ENCODE measurements around the gene VPS13D.

Gene VPS13D

GRCh38 chr1:12432897-12433296, 203.1 kb downstream of the VPS13D start:
- H3K9me3 ChIP-seq (ENCODE audit: control insufficient read depth, low read length): no peaks in the 10 kb centered on the region
- H3K36me3 ChIP-seq (ENCODE audit: control insufficient read depth, insufficient read depth, low read length): peaks cover 6% of the 10 kb centered on the region
- 93 to 100% methylated on average over 3 to 6 of the region's 6 CpGs for WGBS, 2 experiments (ENCODE audit: insufficient coverage in 2 of 2)
- no peak overlapping the region for H3K4me3 ChIP-seq (ENCODE audit: extremely low read depth, insufficient read depth, low read length, poor library complexity, severe bottlenecking)
- H3K4me1 ChIP-seq (ENCODE audit: control insufficient read depth, insufficient read depth, low read length, poor library complexity, severe bottlenecking): peaks cover 28% of the 10 kb centered on the region
- H3K27ac ChIP-seq (ENCODE audit: low read depth, low read length, severe bottlenecking): peak overlapping the region; percentile 68

- Histone ChIP-seq H3K4me1 (ENCODE audit: control insufficient read depth, insufficient read depth, low read length, poor library complexity, severe bottlenecking) (peaks cover 31% of the 10 kb centered on the region), H3K27ac (ENCODE audit: low read depth, low read length, severe bottlenecking) (peak overlapping the region; percentile 68), H3K9me3 (ENCODE audit: control insufficient read depth, low read length) (no peaks in the 10 kb centered on the region), H3K36me3 (ENCODE audit: control insufficient read depth, insufficient read depth, low read length) (peaks cover 10% of the 10 kb centered on the region), H3K4me3 (ENCODE audit: extremely low read depth, insufficient read depth, low read length, poor library complexity, severe bottlenecking) (no peak overlapping the region)
- WGBS, 2 experiments (ENCODE audit: insufficient coverage in 2 of 2): 57 to 63% methylated on average over 9 to 12 of the region's 12 CpGs
Observed at GRCh38 chr1:12433323-12434053, 203.7 kb downstream of the VPS13D start.

GRCh38 chr1:12434174-12434573, 204.3 kb downstream of the VPS13D start:
- Histone ChIP-seq H3K27ac (ENCODE audit: low read depth, low read length, severe bottlenecking) (peak overlapping the region; percentile 68), H3K36me3 (ENCODE audit: control insufficient read depth, insufficient read depth, low read length) (peaks cover 7% of the 10 kb centered on the region), H3K4me3 (ENCODE audit: extremely low read depth, insufficient read depth, low read length, poor library complexity, severe bottlenecking) (no peak overlapping the region), H3K4me1 (ENCODE audit: control insufficient read depth, insufficient read depth, low read length, poor library complexity, severe bottlenecking) (peaks cover 35% of the 10 kb centered on the region), H3K9me3 (ENCODE audit: control insufficient read depth, low read length) (no peaks in the 10 kb centered on the region)
- WGBS, 2 experiments (ENCODE audit: insufficient coverage in 2 of 2): 69% methylated on average over 3 of the region's 5 CpGs; no CpG with 5 or more reads in 1 of the 2 experiments

GRCh38 chr1:12434686-12435085, 204.9 kb downstream of the VPS13D start:
- peaks cover 8% of the 10 kb centered on the region for H3K36me3 ChIP-seq (ENCODE audit: control insufficient read depth, insufficient read depth, low read length)
- H3K4me3 ChIP-seq (ENCODE audit: extremely low read depth, insufficient read depth, low read length, poor library complexity, severe bottlenecking): no peak overlapping the region
- H3K27ac ChIP-seq (ENCODE audit: low read depth, low read length, severe bottlenecking): peak overlapping the region; percentile 10
- H3K9me3 ChIP-seq (ENCODE audit: control insufficient read depth, low read length): no peaks in the 10 kb centered on the region
- peaks cover 35% of the 10 kb centered on the region for H3K4me1 ChIP-seq (ENCODE audit: control insufficient read depth, insufficient read depth, low read length, poor library complexity, severe bottlenecking)
- WGBS, 2 experiments (ENCODE audit: insufficient coverage in 2 of 2): no CpG with 5 or more reads among the region's 2 CpGs

DNA sequence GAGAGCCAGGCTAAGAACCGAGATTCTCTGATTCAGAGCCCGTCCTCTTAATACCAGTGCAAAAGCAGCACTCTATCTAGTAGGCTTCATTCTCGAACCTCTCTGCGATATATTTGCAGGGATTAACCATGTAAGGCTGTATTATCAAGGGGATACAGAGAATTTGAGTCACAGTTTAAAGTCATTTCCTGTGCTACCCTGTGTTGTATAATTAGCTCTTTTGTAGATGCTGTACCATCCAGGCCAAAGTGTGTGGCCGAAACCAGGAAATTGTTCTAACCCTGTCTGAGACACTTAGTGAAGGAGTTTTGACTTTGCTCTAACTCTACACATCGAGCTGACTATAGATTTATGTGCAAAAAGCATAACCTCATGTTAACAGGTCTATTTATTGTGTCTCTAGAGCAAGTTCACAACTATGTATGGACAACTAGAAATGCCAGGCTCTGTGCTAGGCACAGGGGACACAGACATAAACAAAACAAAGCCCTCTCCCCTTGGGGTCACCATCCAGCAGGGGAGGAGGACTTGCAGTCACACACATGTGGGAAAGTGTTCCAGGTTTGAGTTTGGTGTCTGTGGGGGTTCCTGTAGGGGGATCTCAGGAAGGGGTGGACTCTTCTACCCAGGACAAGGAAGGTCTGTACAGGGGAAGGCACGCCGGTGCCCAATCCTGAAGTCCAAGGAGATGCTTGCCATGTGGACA, 206.0 kb downstream of the VPS13D start:
- H3K36me3 ChIP-seq (ENCODE audit: control insufficient read depth, insufficient read depth, low read length): peaks cover 17% of the 10 kb centered on the region
- WGBS, 2 experiments (ENCODE audit: insufficient coverage in 2 of 2): 95 to 97% methylated on average over 5 to 6 of the region's 8 CpGs
- H3K4me1 ChIP-seq (ENCODE audit: control insufficient read depth, insufficient read depth, low read length, poor library complexity, severe bottlenecking): peaks cover 35% of the 10 kb centered on the region
- H3K27ac ChIP-seq (ENCODE audit: low read depth, low read length, severe bottlenecking): no peak overlapping the region
- no peaks in the 10 kb centered on the region for H3K9me3 ChIP-seq (ENCODE audit: control insufficient read depth, low read length)
- H3K4me3 ChIP-seq (ENCODE audit: extremely low read depth, insufficient read depth, low read length, poor library complexity, severe bottlenecking): no peak overlapping the region

- no CpG with 5 or more reads among the region's 2 CpGs for whole genome bisulfite sequencing, 2 experiments (ENCODE audit: insufficient coverage in 2 of 2)
- Histone ChIP-seq H3K4me1 (ENCODE audit: control insufficient read depth, insufficient read depth, low read length, poor library complexity, severe bottlenecking) (peaks cover 35% of the 10 kb centered on the region), H3K36me3 (ENCODE audit: control insufficient read depth, insufficient read depth, low read length) (peaks cover 19% of the 10 kb centered on the region), H3K4me3 (ENCODE audit: extremely low read depth, insufficient read depth, low read length, poor library complexity, severe bottlenecking) (no peak overlapping the region), H3K27ac (ENCODE audit: low read depth, low read length, severe bottlenecking) (no peak overlapping the region), H3K9me3 (ENCODE audit: control insufficient read depth, low read length) (no peaks in the 10 kb centered on the region)
Observed at GRCh38 chr1:12436345-12436658, 206.5 kb downstream of the VPS13D start.

DNA sequence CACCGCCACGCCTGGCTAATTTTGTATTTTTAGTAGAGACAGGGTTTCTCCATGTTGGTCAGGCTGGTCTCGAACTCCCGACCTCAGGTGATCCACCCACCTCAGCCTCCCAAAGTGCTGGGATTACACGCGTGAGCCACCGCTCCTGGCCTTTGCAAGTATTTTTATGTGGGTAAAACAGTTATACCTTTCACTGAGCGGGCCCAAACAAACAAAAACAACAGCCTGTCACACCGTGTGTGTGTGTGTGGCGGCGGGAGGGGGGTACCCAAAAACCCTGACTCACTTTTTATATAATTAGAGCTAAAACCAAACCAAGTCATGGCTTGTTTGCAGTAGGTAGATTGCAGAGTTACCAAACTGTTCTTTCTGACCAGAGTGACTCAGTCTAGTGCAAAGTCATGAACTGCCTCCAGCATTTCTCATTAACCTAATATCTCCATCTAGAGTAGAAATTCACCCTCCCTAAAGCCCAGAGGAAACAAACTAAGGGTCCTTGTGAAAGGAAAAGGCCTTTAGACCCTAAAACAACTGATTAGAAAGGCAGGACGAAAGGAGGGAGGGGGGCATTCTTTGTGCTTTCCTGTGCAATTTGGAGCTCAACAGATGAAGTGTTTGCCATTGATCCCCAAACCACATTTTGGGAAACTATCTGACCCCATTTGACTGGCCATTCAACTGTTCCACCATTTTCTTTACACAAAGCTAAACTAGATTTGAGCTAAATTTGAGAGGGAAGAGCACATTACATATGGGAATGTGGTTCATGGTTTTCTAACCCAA, 207.2 kb downstream of the VPS13D start:
- Histone ChIP-seq H3K4me3 (ENCODE audit: extremely low read depth, insufficient read depth, low read length, poor library complexity, severe bottlenecking) (no peak overlapping the region), H3K4me1 (ENCODE audit: control insufficient read depth, insufficient read depth, low read length, poor library complexity, severe bottlenecking) (peaks cover 35% of the 10 kb centered on the region), H3K36me3 (ENCODE audit: control insufficient read depth, insufficient read depth, low read length) (peaks cover 19% of the 10 kb centered on the region), H3K9me3 (ENCODE audit: control insufficient read depth, low read length) (no peaks in the 10 kb centered on the region), H3K27ac (ENCODE audit: low read depth, low read length, severe bottlenecking) (no peak overlapping the region)
- WGBS, 2 experiments (ENCODE audit: insufficient coverage in 2 of 2): 100% methylated on average over 2 of the region's 12 CpGs; no CpG with 5 or more reads in 1 of the 2 experiments

DNA sequence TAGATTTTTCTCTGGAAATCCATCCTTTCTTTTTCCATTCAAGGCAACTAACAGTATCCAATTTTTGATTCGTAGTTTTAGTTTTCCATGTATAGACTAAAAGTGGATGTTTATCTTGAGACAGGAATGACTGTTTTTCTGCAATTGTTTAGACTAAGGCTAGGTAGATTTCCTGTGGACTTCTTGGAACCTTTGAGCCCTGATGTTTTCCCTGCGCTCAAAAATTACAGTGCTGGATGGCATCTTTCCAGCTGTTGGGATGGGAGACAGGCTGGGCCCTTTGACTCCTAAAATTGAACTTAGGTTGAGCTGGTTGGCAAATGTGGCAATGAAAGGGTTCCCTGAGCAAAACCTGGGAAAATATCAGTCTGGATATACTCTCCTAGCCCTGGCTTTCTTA, 207.8 kb downstream of the VPS13D start:
- Histone ChIP-seq H3K4me1 (ENCODE audit: control insufficient read depth, insufficient read depth, low read length, poor library complexity, severe bottlenecking) (peaks cover 35% of the 10 kb centered on the region), H3K9me3 (ENCODE audit: control insufficient read depth, low read length) (no peaks in the 10 kb centered on the region), H3K27ac (ENCODE audit: low read depth, low read length, severe bottlenecking) (no peak overlapping the region), H3K4me3 (ENCODE audit: extremely low read depth, insufficient read depth, low read length, poor library complexity, severe bottlenecking) (no peak overlapping the region), H3K36me3 (ENCODE audit: control insufficient read depth, insufficient read depth, low read length) (peaks cover 19% of the 10 kb centered on the region)
- WGBS, 2 experiments (ENCODE audit: insufficient coverage in 2 of 2): 75 to 100% methylated on average over 1 of the region's 2 CpGs

- H3K4me1 ChIP-seq (ENCODE audit: control insufficient read depth, insufficient read depth, low read length, poor library complexity, severe bottlenecking): peaks cover 29% of the 10 kb centered on the region
- peaks cover 19% of the 10 kb centered on the region for H3K36me3 ChIP-seq (ENCODE audit: control insufficient read depth, insufficient read depth, low read length)
- H3K9me3 ChIP-seq (ENCODE audit: control insufficient read depth, low read length): no peaks in the 10 kb centered on the region
- no peak overlapping the region for H3K27ac ChIP-seq (ENCODE audit: low read depth, low read length, severe bottlenecking)
- no peak overlapping the region for H3K4me3 ChIP-seq (ENCODE audit: extremely low read depth, insufficient read depth, low read length, poor library complexity, severe bottlenecking)
- WGBS, 2 experiments (ENCODE audit: insufficient coverage in 2 of 2): 93 to 100% methylated on average over 3 to 6 of the region's 7 CpGs
Observed at GRCh38 chr1:12438349-12438924, 208.6 kb downstream of the VPS13D start.

DNA sequence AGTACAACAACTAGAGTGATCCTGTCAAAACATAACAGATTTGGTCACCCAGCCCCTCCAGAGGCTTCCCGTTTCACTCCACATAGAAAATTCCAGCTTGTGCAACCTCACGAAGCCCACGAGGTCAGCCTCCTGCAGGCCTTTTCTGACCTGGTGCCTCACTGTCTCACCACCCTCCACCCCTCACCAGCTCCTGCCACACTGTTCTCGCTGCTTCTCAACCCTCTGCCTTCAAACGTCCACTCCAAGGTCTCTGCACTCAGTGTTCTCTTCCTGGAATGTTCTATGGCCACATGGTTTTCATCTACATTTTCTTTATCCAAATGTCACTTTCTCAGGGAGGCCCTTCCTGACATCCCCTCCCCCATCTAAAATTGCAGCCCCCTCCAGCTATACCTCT, 209.2 kb downstream of the VPS13D start:
- WGBS, 2 experiments (ENCODE audit: insufficient coverage in 2 of 2): 83 to 97% methylated on average over 4 to 5 of the region's 5 CpGs
- Histone ChIP-seq H3K4me1 (ENCODE audit: control insufficient read depth, insufficient read depth, low read length, poor library complexity, severe bottlenecking) (peaks cover 23% of the 10 kb centered on the region), H3K36me3 (ENCODE audit: control insufficient read depth, insufficient read depth, low read length) (peaks cover 19% of the 10 kb centered on the region), H3K9me3 (ENCODE audit: control insufficient read depth, low read length) (no peaks in the 10 kb centered on the region), H3K4me3 (ENCODE audit: extremely low read depth, insufficient read depth, low read length, poor library complexity, severe bottlenecking) (no peak overlapping the region), H3K27ac (ENCODE audit: low read depth, low read length, severe bottlenecking) (no peak overlapping the region)
